Neural progenitor cell (in vitro differentiated cells): Measurements from ENCODE around the gene CACNA2D4. TPM values are rescaled to one million over a fixed set of nuclear protein-coding genes. Genes with fewer than 3 reads are reported as not detected.

Source experiments
- DNase-seq: peaks from one replicate; pipeline ENCODE4 v3.0.0-alpha.2; 2016; ENCODE audit warnings: low spot score
- H2AFZ ChIP-seq: fragments of 200-600 bp; sonication (generic); replicated peaks from 2 replicates; pipeline ENCODE4 v1.6.1; 2016; ENCODE audit warnings: antibody characterized with exemption
- H3F3A ChIP-seq: fragments of 200-600 bp; sonication (generic); 2 replicates; pipeline ENCODE4 v1.6.1; 2016; ENCODE audit warnings: antibody characterized with exemption, low read depth
- H3K27ac ChIP-seq: fragments of 200-600 bp; sonication (generic); 2 replicates; pipeline ENCODE4 v1.5.1; 2016; ENCODE audit warnings: mild to moderate bottlenecking
- H3K27me3 ChIP-seq: fragments of 200-600 bp; sonication (generic); 2 replicates; pipeline ENCODE4 v1.6.1; 2016; ENCODE audit warnings: mild to moderate bottlenecking, moderate library complexity
- H3K36me3 ChIP-seq: fragments of 200-600 bp; sonication (generic); 2 replicates; pipeline ENCODE4 v1.5.1; 2016
- H3K4me1 ChIP-seq: fragments of 200-600 bp; sonication (generic); 2 replicates; pipeline ENCODE4 v1.6.1; 2016; ENCODE audit warnings: mixed run types
- H3K4me2 ChIP-seq: fragments of 200-600 bp; sonication (generic); 2 replicates; pipeline ENCODE4 v1.6.1; 2016
- H3K4me3 ChIP-seq: fragments of 200-600 bp; sonication (generic); 2 replicates; pipeline ENCODE4 v1.5.1; 2016
- H3K79me2 ChIP-seq: fragments of 200-600 bp; sonication (generic); 2 replicates; pipeline ENCODE4 v1.6.1; 2016; ENCODE audit warnings: low read depth
- H3K9ac ChIP-seq: fragments of 200-600 bp; sonication (generic); 2 replicates; pipeline ENCODE4 v1.6.1; 2016
- H3K9me3 ChIP-seq: fragments of 200-600 bp; sonication (generic); 2 replicates; pipeline ENCODE4 v1.5.1; 2016; ENCODE audit warnings: low read depth
- H4K20me1 ChIP-seq: fragments of 200-600 bp; sonication (generic); 2 replicates; pipeline ENCODE4 v1.6.1; 2016; ENCODE audit warnings: low read depth
- H3K27ac Mint-ChIP-seq: 3 replicates; pipeline ENCODE4 v1.8.0; 2021; ENCODE audit warnings: mixed read lengths
- H3K27me3 Mint-ChIP-seq: 2 replicates; pipeline ENCODE4 v1.8.0; 2022; ENCODE audit warnings: low read depth, mild to moderate bottlenecking, inconsistent platforms, moderate library complexity, mixed read lengths; ENCODE audit not compliant: insufficient read depth
- H3K36me3 Mint-ChIP-seq: 3 replicates; pipeline ENCODE4 v1.8.0; 2021; ENCODE audit warnings: mixed read lengths
- H3K4me1 Mint-ChIP-seq: 3 replicates; pipeline ENCODE4 v1.8.0; 2021; ENCODE audit warnings: mixed read lengths
- H3K4me3 Mint-ChIP-seq: 3 replicates; pipeline ENCODE4 v1.8.0; 2021; ENCODE audit warnings: mild to moderate bottlenecking, moderate library complexity, mixed read lengths
- H3K9me3 Mint-ChIP-seq: 3 replicates; pipeline ENCODE4 v1.8.0; 2020; ENCODE audit warnings: mixed read lengths
- CTCF ChIP-seq: fragments of 200-600 bp; sonication (generic); IDR thresholded peaks from 2 replicates; pipeline ENCODE4 v1.5.1; 2017; ENCODE audit warnings: antibody characterized with exemption, mild to moderate bottlenecking
- EZH2 ChIP-seq: fragments of 200-600 bp; sonication (generic); IDR thresholded peaks from 2 replicates; pipeline ENCODE4 v1.6.1; 2017; ENCODE audit warnings: antibody characterized with exemption, mild to moderate bottlenecking, moderate library complexity
- EZH2phosphoT487 ChIP-seq: fragments of 200-600 bp; sonication (generic); IDR thresholded peaks from 2 replicates; pipeline ENCODE4 v1.6.1; 2017; ENCODE audit warnings: antibody characterized with exemption
- total RNA-seq: library from RNA; depleted of rRNA; stranded (reverse); fragments of >200 nt; gene quantifications from 2 replicates; pipeline ENCODE4 v1.2.3, GENCODE V29; 2015; ENCODE audit warnings: low replicate concordance

CACNA2D4 gene
- total RNA-seq, 1 donor from 2014 or later, result 3.0 TPM

- TF ChIP-seq EZH2phosphoT487 (no peak), CTCF (no peak), EZH2 (no peak)
- Histone ChIP-seq H3K79me2 (no peaks in the 10 kb centered on the region), H3F3A (no peaks in the 10 kb centered on the region), H3K4me1 (peaks cover 6% of the 10 kb centered on the region), H3K27me3 (peaks cover 9% of the 10 kb centered on the region), H3K27ac (no peak overlapping the region), H2AFZ (no peak overlapping the region), H3K4me3 (no peak overlapping the region), H3K9ac (no peak overlapping the region), H3K9me3 (no peaks in the 10 kb centered on the region), H3K4me2 (no peak overlapping the region), H4K20me1 (no peaks in the 10 kb centered on the region), H3K36me3 (no peaks in the 10 kb centered on the region)
- Mint-ChIP-seq H3K9me3 (no peaks in the 10 kb centered on the region), H3K4me1 (peaks cover 71% of the 10 kb centered on the region), H3K27me3 (peaks cover 18% of the 10 kb centered on the region), H3K4me3 (no peak overlapping the region), H3K27ac (peak overlapping the region; percentile 53), H3K36me3 (no peaks in the 10 kb centered on the region)
- DNase-seq, result no peak
These were observed 76.8 kb downstream of the CACNA2D4 start for GRCh38 chr12:1841586-1842182.

- H3K9ac ChIP-seq, result no peak overlapping the region
- no peak overlapping the region for H3K4me3 ChIP-seq
- no peak overlapping the region for H2AFZ ChIP-seq
- H3K9me3 ChIP-seq, result no peaks in the 10 kb centered on the region
- H4K20me1 ChIP-seq, result no peaks in the 10 kb centered on the region
- peak overlapping the region; percentile 53 for H3K27ac Mint-ChIP-seq
- peaks cover 15% of the 10 kb centered on the region for H3K27me3 Mint-ChIP-seq
- peaks cover 75% of the 10 kb centered on the region for H3K4me1 Mint-ChIP-seq
- H3F3A ChIP-seq, result no peaks in the 10 kb centered on the region
- no peaks in the 10 kb centered on the region for H3K9me3 Mint-ChIP-seq
- peaks cover 9% of the 10 kb centered on the region for H3K27me3 ChIP-seq
- H3K4me3 Mint-ChIP-seq, result no peak overlapping the region
- TF ChIP-seq EZH2phosphoT487 (no peak), EZH2 (no peak), CTCF (no peak)
- no peak overlapping the region for H3K27ac ChIP-seq
- H3K79me2 ChIP-seq, result no peaks in the 10 kb centered on the region
- no peaks in the 10 kb centered on the region for H3K36me3 ChIP-seq
- DNase-seq, result no peak
- H3K4me1 ChIP-seq, result peaks cover 6% of the 10 kb centered on the region
- H3K4me2 ChIP-seq, result no peak overlapping the region
- no peaks in the 10 kb centered on the region for H3K36me3 Mint-ChIP-seq
These were observed 77.4 kb downstream of the CACNA2D4 start for GRCh38 chr12:1840981-1841425.

- Histone ChIP-seq H3K9me3 (no peaks in the 10 kb centered on the region), H3K27me3 (peaks cover 9% of the 10 kb centered on the region), H4K20me1 (no peaks in the 10 kb centered on the region), H3K4me1 (peaks cover 6% of the 10 kb centered on the region), H3K36me3 (no peaks in the 10 kb centered on the region), H2AFZ (no peak overlapping the region), H3K79me2 (no peaks in the 10 kb centered on the region), H3K4me2 (no peak overlapping the region), H3K4me3 (no peak overlapping the region), H3K9ac (no peak overlapping the region), H3K27ac (no peak overlapping the region), H3F3A (no peaks in the 10 kb centered on the region)
- H3K4me1 Mint-ChIP-seq, result peaks cover 76% of the 10 kb centered on the region
- peaks cover 13% of the 10 kb centered on the region for H3K27me3 Mint-ChIP-seq
- H3K4me3 Mint-ChIP-seq, result peak overlapping the region; percentile 15
- H3K27ac Mint-ChIP-seq, result peak overlapping the region; percentile 88
- no peaks in the 10 kb centered on the region for H3K36me3 Mint-ChIP-seq
- no peaks in the 10 kb centered on the region for H3K9me3 Mint-ChIP-seq
- no peak for DNase-seq
- TF ChIP-seq CTCF, result no peak
- no peak for TF ChIP-seq EZH2phosphoT487
- no peak for TF ChIP-seq EZH2
These were observed 78.2 kb downstream of the CACNA2D4 start for GRCh38 chr12:1839956-1840951.
